OCI-LY1 (cell line): ENCODE measurements around the gene C6.

Experiments used
- EZH2 ChIP-seq: fragments of 200-600 bp; sonication (generic), shearing (Covaris generic); IDR thresholded peaks from 2 replicates; pipeline ENCODE4 v1.8.0; 2017; ENCODE audit warnings: borderline replicate concordance, mixed run types, mild to moderate bottlenecking, antibody characterized with exemption, low read length, moderate library complexity, mixed read lengths
- TF ChIP-seq, protein P1 (sequence below): fragments of 200-600 bp; sonication (generic), shearing (Covaris generic); IDR thresholded peaks from 2 replicates; pipeline ENCODE4 v1.5.1; 2017; ENCODE audit warnings: mild to moderate bottlenecking, antibody characterized with exemption, low read length, moderate library complexity, mixed read lengths

DNA sequence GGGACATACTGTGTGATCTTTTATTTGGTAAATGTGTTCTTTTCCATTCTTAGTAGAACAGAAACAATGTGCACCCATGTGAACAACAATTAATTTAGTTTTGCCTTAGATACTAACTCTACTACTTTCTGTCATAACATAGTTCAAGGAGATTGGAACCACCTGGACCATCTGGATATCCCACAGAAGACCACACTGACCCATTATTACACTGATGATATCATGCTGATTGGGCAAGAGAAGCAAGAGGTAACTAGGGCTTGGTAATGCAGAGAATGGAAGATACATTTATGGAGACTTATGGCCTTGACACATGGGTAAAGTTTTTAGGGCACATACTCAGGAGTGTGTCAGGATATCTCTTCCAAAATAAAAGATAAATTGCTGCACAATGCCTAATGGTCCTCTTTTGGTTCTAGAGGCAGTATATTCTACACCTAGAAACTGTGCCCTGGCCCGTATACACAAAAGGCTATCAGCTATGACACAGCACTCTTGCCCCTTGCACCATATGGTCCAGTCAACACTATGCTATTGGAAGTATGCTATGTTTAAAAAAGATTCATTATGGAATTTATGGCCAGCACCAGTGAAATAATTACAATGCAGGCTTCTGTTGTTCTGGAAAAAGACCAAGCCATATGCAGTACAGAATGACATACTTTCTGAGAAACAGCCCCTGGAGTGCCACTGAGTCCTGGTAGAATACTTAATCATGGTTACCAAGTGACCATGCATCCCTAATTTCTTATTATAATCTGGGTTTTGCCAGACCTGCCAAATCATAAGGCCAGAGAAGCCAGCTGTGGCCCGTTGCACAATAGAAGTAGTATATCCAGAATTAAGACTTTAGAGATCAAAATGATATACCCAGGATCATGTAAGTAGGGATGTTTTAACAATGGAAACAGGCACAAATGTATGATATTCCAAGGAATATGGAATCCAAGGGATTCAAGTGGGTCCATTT lies 100.6 kb downstream of the C6 start:
- TF ChIP-seq, protein P1, sequence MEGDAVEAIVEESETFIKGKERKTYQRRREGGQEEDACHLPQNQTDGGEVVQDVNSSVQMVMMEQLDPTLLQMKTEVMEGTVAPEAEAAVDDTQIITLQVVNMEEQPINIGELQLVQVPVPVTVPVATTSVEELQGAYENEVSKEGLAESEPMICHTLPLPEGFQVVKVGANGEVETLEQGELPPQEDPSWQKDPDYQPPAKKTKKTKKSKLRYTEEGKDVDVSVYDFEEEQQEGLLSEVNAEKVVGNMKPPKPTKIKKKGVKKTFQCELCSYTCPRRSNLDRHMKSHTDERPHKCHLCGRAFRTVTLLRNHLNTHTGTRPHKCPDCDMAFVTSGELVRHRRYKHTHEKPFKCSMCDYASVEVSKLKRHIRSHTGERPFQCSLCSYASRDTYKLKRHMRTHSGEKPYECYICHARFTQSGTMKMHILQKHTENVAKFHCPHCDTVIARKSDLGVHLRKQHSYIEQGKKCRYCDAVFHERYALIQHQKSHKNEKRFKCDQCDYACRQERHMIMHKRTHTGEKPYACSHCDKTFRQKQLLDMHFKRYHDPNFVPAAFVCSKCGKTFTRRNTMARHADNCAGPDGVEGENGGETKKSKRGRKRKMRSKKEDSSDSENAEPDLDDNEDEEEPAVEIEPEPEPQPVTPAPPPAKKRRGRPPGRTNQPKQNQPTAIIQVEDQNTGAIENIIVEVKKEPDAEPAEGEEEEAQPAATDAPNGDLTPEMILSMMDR, result no peak
- no peak for TF ChIP-seq EZH2
